Hematopoietic multipotent progenitor cell treated with erythropoietin and hydrocortisone succinate and interleukin-3 and kit ligand, for 15 days (in vitro differentiated cells): ENCODE results near the gene NSUN7.
"Not testable (repeated sequence)": the region's sequence is repeated elsewhere in the genome, so short reads cannot be mapped to it uniquely, and the experiment has no call there.

ENCODE experiments used
- DNase-seq: peaks from one replicate; pipeline ENCODE4 v3.0.0-alpha.2; 2015; ENCODE audit warnings: low spot score

The NSUN7 gene

GRCh38 chr4:40749717-40750460 lies at the start of gene NSUN7:
Gene NSUN7 (plus strand): TSS chr4:40749955. CDS start chr4:40750694, 739 bp downstream.
- DNase-seq = no peak

- no peak for DNase-seq
These were observed 47.5 kb upstream of the NSUN7 start for GRCh38 chr4:40702137-40702799.

GRCh38 chr4:40702800-40703151 lies 47.0 kb upstream of the NSUN7 start:
- no peak for DNase-seq

- DNase-seq = no peak
These were observed 45.7 kb upstream of the NSUN7 start for GRCh38 chr4:40704073-40704472.

GRCh38 chr4:40710484-40711254 lies 39.1 kb upstream of the NSUN7 start:
- no peak for DNase-seq

GRCh38 chr4:40713001-40713400 lies 36.8 kb upstream of the NSUN7 start:
- DNase-seq = not testable (repeated sequence)

GRCh38 chr4:40713798-40714197 lies 36.0 kb upstream of the NSUN7 start:
- DNase-seq = no peak

GRCh38 chr4:40718586-40718985 lies 31.2 kb upstream of the NSUN7 start:
- DNase-seq = no peak

- DNase-seq = no peak
These were observed 30.6 kb upstream of the NSUN7 start for GRCh38 chr4:40719008-40719623.

GRCh38 chr4:40720351-40720750 lies 29.4 kb upstream of the NSUN7 start:
- no peak for DNase-seq

GRCh38 chr4:40720916-40721315 lies 28.8 kb upstream of the NSUN7 start:
- DNase-seq = no peak

GRCh38 chr4:40721730-40722171 lies 28.0 kb upstream of the NSUN7 start:
- no peak for DNase-seq

- DNase-seq = no peak
These were observed 27.1 kb upstream of the NSUN7 start for GRCh38 chr4:40722576-40723161.

GRCh38 chr4:40723728-40724127 lies 26.0 kb upstream of the NSUN7 start:
- no peak for DNase-seq

- DNase-seq = no peak
These were observed 21.4 kb upstream of the NSUN7 start for GRCh38 chr4:40728333-40728732.

GRCh38 chr4:40729555-40729954 lies 20.2 kb upstream of the NSUN7 start:
- DNase-seq = no peak

- no peak for DNase-seq
These were observed 19.6 kb upstream of the NSUN7 start for GRCh38 chr4:40730091-40730679.

GRCh38 chr4:40731361-40731760 lies 18.4 kb upstream of the NSUN7 start:
- no peak for DNase-seq

- no peak for DNase-seq
These were observed 17.9 kb upstream of the NSUN7 start for GRCh38 chr4:40731792-40732245.

- no peak for DNase-seq
These were observed 16.0 kb upstream of the NSUN7 start for GRCh38 chr4:40733752-40734151.

GRCh38 chr4:40734497-40734896 lies 15.3 kb upstream of the NSUN7 start:
- DNase-seq = no peak

GRCh38 chr4:40736910-40737309 lies 12.8 kb upstream of the NSUN7 start:
- DNase-seq = no peak
